ENCODE data around the gene FKRP.

GRCh38 chr19:46732966-46733689, 12.7 kb upstream of the FKRP start:
- TF ChIP-seq CTCF (IDR thresholded peaks at IDR 0.05): no peak
- TF ChIP-seq POLR2A (IDR thresholded peaks at IDR 0.05): no peak

Measured in testis (tissue), 2 donors.